Hematopoietic multipotent progenitor cell treated with erythropoietin and hydrocortisone succinate and interleukin-3 and kit ligand, for 15 days (in vitro differentiated cells): Measurements from ENCODE around the gene CD52.

Experiments used
- DNase-seq: peaks from one replicate; pipeline ENCODE4 v3.0.0-alpha.2; 2015; ENCODE audit warnings: low spot score

CD52 gene, protein sequence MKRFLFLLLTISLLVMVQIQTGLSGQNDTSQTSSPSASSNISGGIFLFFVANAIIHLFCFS

DNA sequence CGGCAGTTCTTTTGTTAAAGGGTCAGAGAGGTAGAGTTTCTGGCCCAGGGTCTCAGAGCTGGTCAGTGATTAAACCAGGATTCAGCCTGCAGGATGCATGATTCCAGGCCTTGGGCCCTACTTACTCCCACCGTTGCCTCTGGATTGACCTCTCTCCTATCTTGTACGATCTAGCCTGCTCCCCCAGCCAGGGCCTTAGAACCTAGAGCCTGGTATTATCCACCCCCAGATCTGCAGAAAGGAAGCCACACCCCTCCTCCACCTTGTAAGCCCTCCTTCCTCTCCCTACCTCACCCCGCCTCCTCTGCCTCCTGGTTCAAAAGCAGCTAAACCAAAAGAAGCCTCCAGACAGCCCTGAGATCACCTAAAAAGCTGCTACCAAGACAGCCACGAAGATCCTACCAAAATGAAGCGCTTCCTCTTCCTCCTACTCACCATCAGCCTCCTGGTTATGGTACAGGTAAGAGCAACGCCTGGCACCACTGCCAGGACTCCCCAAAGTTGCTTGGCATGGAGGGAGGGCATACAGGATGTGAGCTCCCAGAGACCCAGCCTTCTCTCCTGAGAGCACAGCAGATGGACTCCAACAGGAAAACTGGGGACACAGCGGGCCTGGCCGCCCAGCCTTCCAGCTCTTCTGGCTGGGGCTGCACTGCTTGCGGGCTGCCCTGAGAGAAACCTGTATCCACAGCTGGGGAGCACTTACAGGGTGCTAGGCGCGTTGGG, at the start of gene CD52:
CD52 (plus strand) TSS at position 347 of the 726 bp plus-strand sequence; CDS start at position 407, 60 bp downstream.
- no peak for DNase-seq

DNA sequence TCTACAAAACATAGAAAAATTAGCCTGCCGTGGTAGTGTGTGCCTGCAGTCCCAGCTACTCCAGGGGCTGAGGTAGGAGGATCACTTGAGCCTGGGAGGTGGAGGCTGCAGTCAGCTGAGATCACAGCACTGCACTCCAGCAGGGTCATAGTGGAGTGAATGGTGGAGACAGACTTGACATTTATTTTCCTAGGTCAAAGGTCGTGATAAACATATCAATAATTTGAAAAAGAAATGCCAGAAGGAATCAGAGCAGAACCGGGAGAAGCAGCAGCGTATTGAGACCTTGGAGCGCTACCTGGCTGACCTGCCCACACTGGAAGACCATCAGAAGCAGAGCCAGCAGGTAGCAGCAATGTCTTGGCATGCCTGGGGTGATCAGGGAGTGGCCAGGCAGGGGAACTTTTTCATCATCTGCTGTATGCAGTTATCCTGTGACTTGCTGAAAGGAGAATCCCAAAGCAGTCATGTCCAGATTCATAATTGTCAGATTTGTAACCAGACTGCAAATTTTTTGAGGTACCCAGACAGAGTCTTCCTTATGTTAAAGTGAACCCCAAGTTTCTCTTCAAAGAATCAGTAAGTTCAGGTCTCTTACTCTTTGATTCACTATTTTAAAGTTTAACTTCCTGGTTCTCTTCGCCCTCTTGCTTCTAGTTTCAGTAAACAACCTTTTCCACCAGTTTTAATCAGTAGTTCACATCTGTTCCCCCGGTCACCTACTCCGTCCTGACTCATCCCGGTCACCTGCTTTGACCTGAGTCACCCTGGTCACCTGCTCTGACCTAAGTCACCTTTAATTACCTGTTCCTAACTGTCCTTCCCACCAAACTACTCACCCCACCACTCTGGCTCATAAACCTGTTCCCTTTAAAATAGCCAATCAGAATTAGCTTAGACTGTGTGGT, 49.2 kb upstream of the CD52 start:
- DNase-seq, result no peak

DNA sequence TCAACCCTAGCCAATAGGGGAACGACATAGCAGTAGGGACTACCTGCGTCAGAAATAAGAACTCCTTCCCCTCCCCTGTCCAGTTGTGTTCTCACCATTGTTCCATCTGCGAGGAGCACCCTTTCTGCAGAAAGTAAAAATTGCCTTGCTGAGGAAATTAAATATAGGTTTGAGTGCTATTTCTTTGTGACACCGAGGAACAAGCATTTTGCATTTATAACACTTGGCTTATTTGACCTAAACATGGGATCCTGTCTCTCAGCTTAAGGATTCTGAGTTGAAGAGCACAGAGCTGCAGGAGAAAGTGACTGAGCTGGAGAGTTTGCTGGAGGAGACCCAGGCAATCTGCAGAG, 48.6 kb upstream of the CD52 start:
- DNase-seq, result no peak

DNA sequence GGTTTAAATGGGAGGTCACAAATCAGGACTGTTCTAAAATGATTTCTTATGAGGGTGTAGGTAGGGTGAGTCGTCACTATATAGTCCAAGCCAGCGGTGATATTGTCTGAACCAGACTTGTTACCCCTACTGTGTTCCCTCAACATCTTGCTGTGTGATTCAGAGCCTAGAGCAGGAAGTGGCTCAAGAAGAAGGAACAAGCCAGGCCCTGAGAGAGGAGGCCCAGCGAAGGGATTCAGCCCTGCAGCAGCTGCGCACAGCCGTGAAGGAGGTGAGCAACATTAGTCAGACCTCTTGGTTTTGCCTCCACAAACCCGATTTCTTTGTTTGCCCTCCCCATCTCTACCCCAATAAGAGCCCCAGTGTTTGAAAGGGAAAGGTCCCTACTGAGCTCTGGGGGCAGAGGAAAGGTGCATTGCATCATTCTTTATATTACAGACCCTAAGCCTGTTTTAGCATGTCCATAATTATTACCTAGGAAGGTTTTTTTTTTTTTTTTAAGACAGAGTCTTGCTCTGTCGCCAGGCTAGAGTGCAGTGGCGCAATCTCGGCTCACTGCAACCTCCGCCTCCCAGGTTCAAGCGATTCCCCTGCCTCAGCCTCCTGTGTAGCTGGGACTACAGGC, 42.8 kb upstream of the CD52 start:
- DNase-seq, result no peak

DNA sequence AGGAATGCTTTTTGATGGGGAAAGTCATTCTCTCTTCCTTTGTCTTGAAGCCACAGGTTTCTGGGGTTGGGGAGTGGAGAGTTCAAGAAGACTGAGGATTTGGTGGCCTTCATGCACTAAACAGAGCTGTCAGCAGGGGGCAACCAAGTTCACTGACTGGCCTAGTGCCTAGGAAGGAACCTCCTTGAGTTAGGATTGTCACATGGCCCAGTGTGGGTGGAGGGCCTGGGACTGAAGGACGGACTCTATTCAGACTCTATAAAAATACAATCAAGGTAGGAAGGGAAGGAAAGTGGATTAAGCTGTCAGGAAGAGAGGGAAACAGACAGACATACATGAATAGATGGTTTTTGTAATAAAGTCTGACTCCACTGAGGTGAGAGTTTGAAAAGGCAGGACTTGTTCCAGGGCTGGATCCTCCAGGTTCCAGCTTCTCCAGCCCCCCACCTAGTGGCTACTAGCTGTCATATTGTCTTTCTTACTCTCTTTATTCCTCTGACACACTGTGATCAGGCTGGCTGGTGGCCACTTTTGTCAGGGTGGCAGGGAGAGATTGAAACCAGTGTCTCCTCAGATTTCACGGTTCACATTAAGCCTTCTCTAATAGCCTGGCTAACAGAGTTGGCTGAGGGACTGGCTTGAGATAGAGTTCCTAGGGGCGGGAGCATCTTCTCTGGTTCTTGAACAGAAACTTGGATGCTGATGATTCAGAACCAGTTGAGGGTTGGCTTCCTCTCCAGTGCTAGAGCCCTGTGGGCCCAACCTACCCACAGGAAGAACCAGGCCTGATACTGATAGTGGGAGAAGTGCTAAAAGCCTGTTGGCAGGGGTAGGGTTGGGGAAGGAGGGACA, 42.0 kb upstream of the CD52 start:
- peak; percentile 93 for DNase-seq

DNA sequence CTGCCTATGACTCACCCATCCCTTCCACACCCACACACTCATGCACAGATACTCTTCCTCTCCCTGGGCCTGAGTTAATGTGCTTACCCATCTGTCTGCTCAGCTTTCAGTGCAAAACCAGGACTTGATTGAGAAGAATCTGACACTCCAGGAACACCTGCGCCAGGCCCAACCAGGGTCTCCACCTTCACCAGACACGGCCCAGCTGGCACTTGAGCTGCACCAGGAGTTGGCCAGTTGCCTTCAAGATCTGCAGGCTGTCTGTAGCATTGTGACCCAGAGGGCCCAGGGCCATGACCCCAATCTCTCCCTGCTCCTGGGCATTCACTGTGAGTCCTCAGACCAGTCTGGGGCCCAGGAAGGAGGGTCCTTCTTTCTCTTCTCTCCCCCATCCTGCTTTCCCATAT, 41.3 kb upstream of the CD52 start:
- DNase-seq, result no peak

DNA sequence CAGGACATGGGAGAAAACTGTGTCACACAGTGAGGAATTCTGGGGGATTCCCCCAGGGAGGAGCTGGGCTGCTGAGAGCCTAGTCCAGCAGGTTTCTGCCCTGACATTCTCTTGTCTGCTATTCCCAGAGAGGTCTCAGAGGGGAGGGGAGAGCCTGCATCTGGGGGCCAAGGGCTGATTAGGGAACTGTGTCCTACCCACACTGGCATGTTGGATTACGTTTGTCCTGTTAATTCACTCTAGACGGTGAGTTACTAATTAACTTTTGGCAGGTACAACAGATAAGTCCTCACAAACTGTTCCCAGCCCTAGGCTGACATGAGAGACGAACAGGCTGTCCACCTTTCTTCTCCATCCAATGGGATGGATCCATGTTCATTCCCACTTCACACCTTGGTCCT, 40.5 kb upstream of the CD52 start:
- DNase-seq, result no peak

DNA sequence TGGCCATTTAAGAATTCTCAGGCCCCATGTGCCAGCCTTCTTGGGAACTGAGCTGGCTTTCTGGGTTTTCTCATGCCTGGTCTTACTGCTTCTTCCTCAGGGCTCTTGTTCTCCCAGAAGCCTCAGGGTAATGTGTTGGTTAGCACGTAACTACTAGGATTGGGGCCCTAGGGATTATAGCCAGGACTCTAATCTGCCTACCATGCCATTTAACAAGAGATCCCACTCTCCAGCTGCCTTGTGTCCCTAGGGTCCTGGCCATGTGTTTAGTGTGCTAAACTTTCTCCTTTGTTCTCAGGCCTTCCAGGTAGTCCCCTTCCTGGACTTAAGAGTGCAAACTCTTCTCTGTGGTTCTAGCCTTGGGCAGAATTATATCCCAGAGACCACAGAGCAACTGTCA, 40.0 kb upstream of the CD52 start:
- peak; percentile 16 for DNase-seq

DNA sequence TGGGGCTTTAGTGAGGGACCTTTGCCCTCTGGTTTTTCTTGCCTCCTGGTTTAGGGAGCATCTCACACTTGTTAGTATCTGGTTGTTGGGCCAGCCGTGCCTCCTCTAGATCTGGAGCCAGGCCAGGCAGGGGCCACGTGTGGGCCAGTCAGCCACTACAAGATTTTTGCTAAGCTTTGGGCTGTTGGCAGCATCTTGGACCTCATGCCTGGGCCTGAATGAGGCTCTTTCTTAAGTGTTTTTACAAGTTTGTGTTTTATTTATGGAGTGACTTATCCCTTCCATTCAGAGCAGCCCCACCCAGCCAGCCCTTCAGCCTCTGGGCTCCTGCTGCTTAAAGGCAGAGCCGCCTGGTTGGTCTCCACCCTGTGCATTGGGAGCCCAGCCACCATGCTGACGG, 39.5 kb upstream of the CD52 start:
- peak; percentile 79 for DNase-seq

DNA sequence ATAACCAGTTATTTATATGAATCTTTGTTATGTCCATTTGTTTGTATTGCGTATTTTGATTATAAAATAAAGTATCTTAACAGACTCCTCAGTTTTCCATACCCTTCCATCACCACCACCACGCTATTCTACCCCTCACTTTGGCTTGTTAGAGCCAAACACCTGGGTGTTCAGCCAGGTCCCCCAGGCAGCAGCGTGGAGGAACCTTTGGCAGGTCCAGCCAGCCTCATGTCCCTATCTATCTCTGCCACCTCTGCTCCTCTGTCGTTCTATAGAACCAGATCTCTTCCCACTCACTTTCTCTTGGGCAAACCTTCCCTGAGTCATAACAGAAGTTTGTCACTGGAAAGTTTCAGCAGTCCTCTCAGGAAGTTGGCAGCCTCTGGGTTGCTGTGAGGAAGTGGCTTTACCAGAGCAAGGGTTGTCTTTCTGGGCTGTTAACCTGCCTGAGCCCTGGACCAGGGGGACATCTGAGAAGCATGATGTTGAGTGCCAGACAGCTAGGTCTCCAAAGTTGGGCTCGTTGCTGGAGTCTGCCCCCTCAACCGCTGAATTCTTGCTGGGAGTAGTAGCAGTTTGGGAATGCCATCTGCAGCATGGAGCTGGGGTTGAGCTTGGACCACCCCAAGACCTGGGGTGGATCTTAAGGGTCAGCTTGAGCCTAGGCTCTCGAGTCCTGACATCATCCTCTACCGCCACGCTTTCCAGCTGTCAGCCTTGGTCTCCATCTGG, 38.9 kb upstream of the CD52 start:
- peak; percentile 48 for DNase-seq

DNA sequence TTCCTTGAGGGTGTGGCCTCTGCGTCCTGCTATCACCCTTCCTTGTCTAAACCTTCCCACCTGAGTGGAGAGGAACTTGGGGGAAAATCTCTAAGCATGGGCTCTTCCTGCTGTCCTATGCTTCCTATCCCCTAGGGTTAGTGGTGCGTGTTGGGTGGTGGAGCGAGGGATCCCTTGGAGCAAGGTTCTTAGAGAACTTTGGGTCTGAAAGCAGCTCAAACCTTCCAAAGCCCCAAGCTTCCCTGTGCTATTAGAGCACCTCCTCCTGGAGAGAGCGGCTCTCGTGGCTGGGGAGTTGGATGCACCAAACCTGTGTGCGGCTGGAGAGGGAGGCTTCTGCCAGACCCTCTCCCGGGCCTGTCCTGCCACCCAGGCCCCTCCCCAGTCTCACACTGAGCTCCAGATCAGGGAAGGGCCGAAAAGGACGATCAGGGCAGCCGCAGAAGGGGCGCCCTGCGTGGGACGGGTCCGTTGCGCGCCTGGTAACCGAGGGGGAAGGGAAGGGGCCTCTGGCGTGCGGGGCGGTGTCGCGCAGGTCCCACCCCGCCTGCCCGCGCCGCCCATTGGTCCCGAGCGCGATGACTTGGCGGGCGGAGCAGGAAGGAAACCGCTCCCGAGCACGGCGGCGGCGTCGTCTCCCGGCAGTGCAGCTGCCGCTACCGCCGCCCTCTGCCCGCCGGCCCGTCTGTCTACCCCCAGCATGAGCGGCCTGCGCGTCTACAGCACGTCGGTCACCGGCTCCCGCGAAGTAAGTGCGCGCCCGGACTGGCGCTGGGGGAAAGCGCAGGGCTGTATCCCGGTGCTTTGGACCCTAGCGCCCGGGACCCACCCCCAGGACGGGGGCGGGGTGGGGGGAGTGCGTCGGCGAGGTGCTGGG, 38.1 kb upstream of the CD52 start, which contains the start of gene SH3BGRL3:
SH3BGRL3 (plus strand) TSS at position 631 of the 877 bp plus-strand sequence; CDS start at position 701, 70 bp downstream.
- peak; percentile 87 for DNase-seq

DNA sequence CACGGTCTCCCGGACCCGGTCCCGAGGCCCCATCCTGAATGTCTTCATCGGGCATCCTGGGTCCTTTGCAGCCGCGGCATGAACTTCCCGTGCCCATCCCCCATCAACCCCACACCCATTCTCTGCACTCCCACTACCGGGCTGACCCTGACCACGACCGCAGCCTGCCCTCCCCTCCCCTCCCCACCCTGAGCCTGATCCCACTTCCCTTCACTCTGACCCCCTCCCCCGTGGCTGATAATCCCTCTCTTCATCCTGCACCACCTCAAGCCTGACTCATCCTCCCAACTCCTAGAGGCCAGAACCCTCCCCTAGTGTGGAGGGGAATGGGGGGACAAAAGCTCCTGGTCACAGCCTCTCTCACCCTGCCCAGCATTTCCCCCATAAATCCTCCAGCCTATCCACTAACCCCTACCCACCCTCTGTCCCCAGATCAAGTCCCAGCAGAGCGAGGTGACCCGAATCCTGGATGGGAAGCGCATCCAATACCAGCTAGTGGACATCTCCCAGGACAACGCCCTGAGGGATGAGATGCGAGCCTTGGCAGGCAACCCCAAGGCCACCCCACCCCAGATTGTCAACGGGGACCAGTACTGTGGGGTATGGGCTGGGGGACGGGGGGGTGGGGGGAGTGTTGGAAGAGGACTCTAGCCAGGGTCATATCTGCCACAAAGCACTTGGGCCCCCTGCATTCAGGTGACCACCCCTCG, 37.3 kb upstream of the CD52 start:
- DNase-seq, result no peak

DNA sequence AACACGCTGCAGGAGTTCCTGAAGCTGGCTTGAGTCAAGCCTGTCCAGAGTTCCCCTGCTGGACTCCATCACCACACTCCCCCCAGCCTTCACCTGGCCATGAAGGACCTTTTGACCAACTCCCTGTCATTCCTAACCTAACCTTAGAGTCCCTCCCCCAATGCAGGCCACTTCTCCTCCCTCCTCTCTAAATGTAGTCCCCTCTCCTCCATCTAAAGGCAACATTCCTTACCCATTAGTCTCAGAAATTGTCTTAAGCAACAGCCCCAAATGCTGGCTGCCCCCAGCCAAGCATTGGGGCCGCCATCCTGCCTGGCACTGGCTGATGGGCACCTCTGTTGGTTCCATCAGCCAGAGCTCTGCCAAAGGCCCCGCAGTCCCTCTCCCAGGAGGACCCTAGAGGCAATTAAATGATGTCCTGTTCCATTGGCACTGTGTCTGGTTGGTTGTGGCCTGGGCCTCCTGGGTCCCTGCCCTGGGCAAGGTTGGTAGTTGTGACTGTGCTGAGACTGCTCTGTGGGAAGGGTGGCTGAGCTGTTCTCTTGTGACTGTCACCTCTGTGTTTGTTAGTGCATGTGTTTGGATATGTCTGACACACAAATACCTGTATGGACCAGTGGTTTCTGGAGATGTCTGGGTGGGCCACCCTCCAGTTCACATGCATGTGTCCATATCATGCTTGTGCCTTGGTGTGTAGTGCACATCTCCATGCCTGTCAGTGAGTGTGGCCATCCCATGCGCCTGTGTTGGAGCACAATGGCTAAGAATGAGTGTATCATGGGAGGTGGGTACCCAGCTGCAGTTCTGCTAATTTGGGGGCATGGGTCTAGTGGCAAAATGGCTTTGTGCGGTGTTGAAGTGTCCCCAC, 36.4 kb upstream of the CD52 start:
- DNase-seq, result no peak

DNA sequence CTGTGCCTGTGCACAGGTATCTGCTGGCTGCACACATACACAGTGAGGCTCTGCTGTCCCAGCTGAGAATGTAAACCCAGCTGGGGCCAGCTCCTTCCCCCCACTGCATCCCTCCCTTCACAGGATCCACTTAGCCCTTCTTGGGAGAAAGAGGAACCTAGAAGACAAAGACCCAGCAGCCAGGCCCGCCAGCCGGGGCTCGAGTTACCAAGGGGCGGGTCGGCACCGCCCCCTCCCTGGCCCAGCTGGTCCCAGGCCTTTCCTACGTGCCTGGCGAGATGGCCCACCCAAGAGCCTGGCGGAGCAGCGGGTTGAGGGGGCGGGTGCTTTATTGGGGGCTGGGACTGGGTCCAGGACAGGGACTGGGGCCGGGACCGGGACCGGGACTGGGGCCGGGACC, 35.8 kb upstream of the CD52 start:
- DNase-seq, result no peak

DNA sequence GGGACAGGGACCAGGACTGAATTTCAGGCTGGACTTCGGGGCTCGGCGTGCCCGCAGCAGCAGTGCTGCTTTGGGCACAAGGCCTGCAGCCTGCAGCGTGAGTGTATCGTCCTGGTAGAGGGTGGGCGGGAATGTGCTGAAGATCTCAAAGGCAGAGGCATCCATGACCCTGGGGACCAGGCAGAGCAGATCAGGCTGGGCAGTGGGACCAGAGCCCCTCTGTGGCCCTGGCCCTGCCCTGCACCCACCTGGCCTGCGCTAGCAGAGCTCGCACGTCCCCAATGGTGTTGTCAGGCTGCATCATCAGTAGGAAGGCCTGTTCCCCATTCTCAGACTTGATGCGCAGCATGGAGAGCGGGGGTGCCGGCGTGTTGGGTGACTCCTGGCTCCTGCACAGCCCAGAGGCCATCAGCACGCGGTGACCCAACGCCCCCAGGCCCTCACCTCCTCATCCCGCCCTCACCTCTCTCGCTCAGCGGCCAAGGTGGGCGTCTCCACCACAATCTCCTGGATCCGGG, 35.3 kb upstream of the CD52 start:
- no peak for DNase-seq

DNA sequence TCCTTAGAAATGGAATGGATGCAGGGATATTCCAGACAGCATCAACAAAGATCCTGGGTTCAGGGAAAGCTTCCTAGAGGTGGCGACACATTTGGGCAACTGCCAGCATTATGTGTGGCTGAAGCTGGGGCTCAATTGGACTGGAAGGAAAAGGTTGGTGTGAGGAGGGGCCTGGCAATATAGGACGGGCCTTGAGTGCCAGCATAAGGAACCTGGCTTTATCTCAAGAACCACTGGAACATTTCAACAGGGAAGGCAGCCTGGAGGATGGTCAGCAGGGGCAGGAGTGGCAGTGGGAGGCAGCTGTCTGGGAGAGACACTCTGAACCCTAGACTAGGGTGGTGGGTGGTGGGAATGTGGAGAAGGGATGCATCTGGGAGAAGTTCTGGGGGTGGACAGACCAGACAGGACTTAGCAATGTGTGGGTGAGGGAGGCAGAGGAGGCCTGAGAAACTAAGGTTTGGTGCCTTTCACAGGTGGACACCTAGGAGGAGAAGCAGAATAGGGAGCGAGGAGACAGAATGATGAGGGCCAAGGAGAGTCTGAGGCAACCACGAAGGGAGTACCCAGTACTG, 34.4 kb upstream of the CD52 start:
- DNase-seq, result no peak

DNA sequence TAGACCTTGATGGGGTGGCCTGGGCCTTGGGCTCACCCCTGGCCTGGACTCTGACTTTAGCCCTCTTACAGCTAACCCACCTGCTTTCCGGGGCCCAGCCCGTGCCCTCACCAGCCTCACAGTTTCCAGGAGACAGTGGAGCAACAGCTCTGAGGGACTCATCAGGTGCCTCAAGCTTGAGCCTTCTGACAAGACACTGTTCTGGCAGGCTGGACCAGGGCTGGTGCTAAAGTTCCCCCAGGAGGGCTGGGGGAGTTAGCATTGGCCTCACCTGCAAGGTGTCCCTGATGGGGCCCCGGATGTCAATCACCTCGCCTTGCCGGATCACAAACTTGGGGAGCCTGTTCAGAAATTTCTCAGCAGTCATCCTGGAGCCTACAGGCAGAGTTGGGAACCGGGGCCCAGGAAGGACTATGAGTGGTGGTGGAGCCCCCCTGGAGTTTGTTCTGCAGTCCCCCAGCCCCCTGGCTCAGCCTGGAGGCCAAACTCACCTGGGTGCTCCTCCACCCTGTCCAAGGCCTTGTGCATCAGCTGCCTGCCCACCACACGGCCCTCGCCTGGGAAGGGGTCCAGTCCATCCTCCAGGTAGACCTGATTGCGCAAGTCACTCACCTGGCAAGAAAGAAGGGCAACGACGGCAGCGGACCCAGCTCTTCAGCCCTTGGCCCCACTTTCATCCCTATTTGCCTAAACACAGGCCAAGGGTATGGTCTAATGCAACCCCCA, 33.7 kb upstream of the CD52 start:
- no peak for DNase-seq
